ENCODE measurements around the gene PODXL. TPM values are rescaled to one million over a fixed set of nuclear protein-coding genes. Genes with fewer than 3 reads are reported as not detected.

Gene PODXL
- total RNA-seq, 4 donors from 2014 or later = 7.9 to 21.3 (median 13.2) TPM

DNA sequence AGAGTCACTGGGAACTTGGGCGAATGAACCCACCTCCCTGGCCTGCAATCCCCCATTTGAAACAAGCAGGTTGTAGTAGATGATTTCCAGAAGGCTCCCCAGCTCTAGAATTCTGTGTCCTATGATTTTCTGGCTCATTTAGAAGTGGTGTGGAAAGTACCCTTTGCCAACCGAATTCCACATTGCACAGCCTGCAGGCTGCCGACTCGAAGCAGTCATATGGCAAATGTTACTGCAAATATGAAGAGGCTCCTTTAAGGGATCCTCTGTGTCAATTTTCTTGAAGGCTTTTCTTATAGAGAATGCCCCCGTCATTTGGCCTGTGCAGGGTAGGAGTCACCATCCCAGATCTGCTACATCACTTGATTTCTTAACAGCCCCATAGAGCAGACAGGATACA is 5.6 kb downstream of the PODXL start:
- no peak for DNase-seq
- no peaks in the 10 kb centered on the region for H3K9me3 ChIP-seq
- H3K4me1 ChIP-seq = peaks cover 0 to 9% of the 10 kb centered on the region in 2 donors
- peak overlapping the region in 1 of 4 donors; percentile 1 for H3K27ac ChIP-seq
- no peak overlapping the region for H3K4me3 ChIP-seq
- H3K36me3 ChIP-seq = no peaks in the 10 kb centered on the region
- intact Hi-C loops (cut with DNase I; ENCODE audit: low total_unique reads) (no loop called here), in situ Hi-C loops (cut with MboI; ENCODE audit: low sequenced_read_pairs in 4 of 4) (no loop called here)
- no peaks in the 10 kb centered on the region for H3K27me3 ChIP-seq
- TF ChIP-seq, protein P1, sequence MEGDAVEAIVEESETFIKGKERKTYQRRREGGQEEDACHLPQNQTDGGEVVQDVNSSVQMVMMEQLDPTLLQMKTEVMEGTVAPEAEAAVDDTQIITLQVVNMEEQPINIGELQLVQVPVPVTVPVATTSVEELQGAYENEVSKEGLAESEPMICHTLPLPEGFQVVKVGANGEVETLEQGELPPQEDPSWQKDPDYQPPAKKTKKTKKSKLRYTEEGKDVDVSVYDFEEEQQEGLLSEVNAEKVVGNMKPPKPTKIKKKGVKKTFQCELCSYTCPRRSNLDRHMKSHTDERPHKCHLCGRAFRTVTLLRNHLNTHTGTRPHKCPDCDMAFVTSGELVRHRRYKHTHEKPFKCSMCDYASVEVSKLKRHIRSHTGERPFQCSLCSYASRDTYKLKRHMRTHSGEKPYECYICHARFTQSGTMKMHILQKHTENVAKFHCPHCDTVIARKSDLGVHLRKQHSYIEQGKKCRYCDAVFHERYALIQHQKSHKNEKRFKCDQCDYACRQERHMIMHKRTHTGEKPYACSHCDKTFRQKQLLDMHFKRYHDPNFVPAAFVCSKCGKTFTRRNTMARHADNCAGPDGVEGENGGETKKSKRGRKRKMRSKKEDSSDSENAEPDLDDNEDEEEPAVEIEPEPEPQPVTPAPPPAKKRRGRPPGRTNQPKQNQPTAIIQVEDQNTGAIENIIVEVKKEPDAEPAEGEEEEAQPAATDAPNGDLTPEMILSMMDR (IDR thresholded peaks at IDR 0.05 in 4 of 5, conservative IDR thresholded peaks at IDR 0.05 in 1 of 5) = no peak
- TF ChIP-seq POLR2A (IDR thresholded peaks at IDR 0.05) = no peak
- no peak for ATAC-seq

DNA sequence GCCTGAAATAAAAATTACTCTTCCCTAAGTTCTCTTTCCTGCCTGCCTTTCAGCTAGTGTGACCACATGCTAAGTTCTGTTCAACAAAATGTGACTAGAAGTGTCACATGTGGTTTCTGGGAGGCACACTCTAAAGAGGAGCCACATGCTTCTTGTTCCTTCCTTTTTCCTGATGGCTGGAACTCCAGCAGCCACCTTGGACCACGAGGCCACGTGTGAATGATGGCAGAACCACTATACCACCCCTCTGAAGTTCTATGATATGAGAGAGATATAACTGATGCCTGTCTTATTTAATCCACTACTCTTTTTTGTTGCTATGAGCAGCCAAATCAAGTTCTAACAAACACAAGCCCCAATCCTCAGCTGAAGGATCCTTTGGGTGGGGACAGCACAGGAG is 8.1 kb downstream of the PODXL start:
- Histone ChIP-seq H3K36me3 (no peaks in the 10 kb centered on the region), H3K27ac (peak overlapping the region in 1 of 4 donors; percentile 29), H3K27me3 (no peaks in the 10 kb centered on the region), H3K9me3 (no peaks in the 10 kb centered on the region), H3K4me1 (peaks cover 0 to 4% of the 10 kb centered on the region in 2 donors), H3K4me3 (no peak overlapping the region)
- intact Hi-C loops (cut with DNase I; ENCODE audit: low total_unique reads) (no loop called here), in situ Hi-C loops (cut with MboI; ENCODE audit: low sequenced_read_pairs in 4 of 4) (loop anchor here in 1 of 4 donors (10.0 kb wide), 1 partner anchor 106 kb away; no protein-coding TSS in a partner anchor)
- ATAC-seq (no peak), DNase-seq (no peak)
- TF ChIP-seq POLR2A (IDR thresholded peaks at IDR 0.05) = no peak
- TF ChIP-seq, protein P1 (IDR thresholded peaks at IDR 0.05 in 4 of 5, conservative IDR thresholded peaks at IDR 0.05 in 1 of 5) = no peak

DNA sequence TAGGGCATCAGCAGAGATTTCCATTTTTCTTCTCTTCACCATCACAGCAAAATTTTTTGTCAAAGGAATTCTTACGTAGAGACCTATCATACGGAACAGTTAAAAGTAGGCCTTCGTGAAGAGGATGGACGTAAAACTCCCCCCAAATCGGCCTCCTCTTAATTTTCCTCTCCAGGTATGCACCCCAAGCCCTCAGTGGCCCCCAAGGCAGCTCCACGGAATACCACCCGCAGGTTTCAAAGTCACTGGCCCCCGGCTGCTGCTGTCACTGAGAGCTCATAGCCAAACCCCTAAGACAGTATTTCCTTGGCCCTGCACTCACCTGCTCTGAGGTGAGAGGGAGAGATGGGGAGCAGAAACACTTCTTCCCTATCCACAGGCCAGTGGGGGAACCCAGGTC is 8.8 kb downstream of the PODXL start:
- in situ Hi-C loops (cut with MboI; ENCODE audit: low sequenced_read_pairs in 4 of 4) = loop anchor here in 1 of 4 donors (10.0 kb wide), 1 partner anchor 107 kb away; no protein-coding TSS in a partner anchor
- Histone ChIP-seq H3K9me3 (no peaks in the 10 kb centered on the region), H3K27ac (peak overlapping the region in 1 of 4 donors; percentile 29), H3K27me3 (no peaks in the 10 kb centered on the region), H3K4me1 (peaks cover 0 to 4% of the 10 kb centered on the region in 2 donors), H3K36me3 (no peaks in the 10 kb centered on the region), H3K4me3 (no peak overlapping the region)
- DNase-seq = no peak
- no peak for ATAC-seq
- TF ChIP-seq, protein P1 (IDR thresholded peaks at IDR 0.05 in 4 of 5, conservative IDR thresholded peaks at IDR 0.05 in 1 of 5) = no peak
- TF ChIP-seq POLR2A (IDR thresholded peaks at IDR 0.05) = no peak
- intact Hi-C loops (cut with DNase I; ENCODE audit: low total_unique reads) = no loop called here

DNA sequence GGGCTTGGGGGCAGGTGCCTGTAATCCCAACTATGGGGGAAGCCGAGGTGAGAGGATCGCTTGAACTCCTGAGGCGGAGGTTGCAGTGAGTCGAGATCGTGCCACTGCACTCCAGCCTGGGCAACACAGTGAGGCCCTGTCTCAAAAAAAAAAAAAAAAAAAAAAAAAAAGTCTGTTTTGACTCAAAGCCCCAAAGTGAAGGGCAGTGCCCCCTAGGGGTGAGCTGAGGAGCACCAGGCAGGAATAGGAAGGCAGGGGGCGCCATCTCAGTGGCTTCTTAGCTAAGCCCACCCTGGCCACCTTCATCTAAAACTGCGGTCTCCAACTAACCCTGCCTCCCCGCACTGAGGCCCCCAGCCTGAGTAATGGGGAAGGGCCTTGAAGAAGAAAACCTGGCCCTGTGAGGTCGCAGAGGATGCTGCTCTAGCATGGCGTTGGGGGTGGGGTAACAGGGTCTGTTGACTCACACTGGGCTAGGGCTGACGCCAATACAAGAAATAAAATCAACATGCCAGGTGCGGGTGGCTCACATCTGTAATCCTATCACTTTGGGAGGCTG is 9.8 kb downstream of the PODXL start:
- H3K4me3 ChIP-seq = no peak overlapping the region
- no peaks in the 10 kb centered on the region for H3K27me3 ChIP-seq
- no peaks in the 10 kb centered on the region for H3K9me3 ChIP-seq
- intact Hi-C loops (cut with DNase I; ENCODE audit: low total_unique reads) = no loop called here
- peak overlapping the region in 3 of 4 donors; percentile 76 to 78 (median 77) for H3K27ac ChIP-seq
- ATAC-seq (no peak), DNase-seq (no peak)
- H3K36me3 ChIP-seq = no peaks in the 10 kb centered on the region
- peaks cover 0 to 10% of the 10 kb centered on the region in 2 donors for H3K4me1 ChIP-seq
- TF ChIP-seq POLR2A (IDR thresholded peaks at IDR 0.05) = no peak
- TF ChIP-seq, protein P1 (IDR thresholded peaks at IDR 0.05 in 4 of 5, conservative IDR thresholded peaks at IDR 0.05 in 1 of 5) = peak; percentile 34 to 61 (median 47)
- in situ Hi-C loops (cut with MboI; ENCODE audit: low sequenced_read_pairs in 4 of 4) = loop anchor here in 1 of 4 donors (10.0 kb wide), 1 partner anchor 108 kb away; no protein-coding TSS in a partner anchor

Measured in gastrocnemius medialis (tissue), 4 donors.